Retina (tissue), 1 donor: Measurements from ENCODE around the gene RHOBTB3.
"Not testable (repeated sequence)": the region's sequence is repeated elsewhere in the genome, so short reads cannot be mapped to it uniquely, and the experiment has no call there.

Source experiments
- DNase-seq: peaks from one replicate; pipeline ENCODE4 v3.0.0-alpha.2; 2016

Gene RHOBTB3

GRCh38 chr5:95803271-95804148 is 72.4 kb downstream of the RHOBTB3 start:
- no peak for DNase-seq

DNA sequence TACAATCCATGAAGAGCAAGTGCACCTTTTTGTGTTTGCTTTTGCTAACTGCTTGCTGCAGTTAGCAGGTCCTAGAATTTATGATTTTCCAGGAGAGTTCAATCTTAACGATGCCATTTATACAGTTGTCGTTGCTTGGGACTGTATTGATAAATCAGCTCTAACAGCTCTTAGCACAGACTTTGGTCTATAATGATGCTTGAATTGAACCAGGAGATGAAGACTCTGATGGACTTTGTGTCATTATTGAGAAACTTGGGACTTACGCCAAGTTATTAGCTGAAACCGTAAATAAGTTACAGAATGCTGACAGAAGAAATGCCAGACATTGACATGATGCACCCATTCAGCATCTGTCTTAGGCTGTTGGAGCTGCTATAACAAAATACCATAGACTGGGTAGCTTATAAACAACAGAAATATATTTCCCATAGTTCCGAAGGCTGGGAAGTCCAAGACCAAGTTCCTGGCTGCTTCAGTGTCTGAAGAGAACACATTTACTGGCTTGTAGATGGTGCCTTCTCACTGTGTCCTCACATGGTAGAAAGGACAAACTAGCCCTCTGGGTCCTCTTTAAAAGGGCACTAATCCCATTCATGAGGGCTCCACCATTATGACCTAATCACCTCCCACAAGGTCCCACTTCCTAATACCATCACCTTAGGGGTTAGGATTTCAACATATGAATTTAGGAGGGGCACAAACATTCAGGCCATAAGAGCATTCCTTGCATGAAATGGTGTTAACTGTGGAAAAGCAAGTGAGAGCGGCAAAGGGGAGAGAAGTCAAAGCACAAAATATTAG is 73.8 kb downstream of the RHOBTB3 start:
- DNase-seq = no peak

DNA sequence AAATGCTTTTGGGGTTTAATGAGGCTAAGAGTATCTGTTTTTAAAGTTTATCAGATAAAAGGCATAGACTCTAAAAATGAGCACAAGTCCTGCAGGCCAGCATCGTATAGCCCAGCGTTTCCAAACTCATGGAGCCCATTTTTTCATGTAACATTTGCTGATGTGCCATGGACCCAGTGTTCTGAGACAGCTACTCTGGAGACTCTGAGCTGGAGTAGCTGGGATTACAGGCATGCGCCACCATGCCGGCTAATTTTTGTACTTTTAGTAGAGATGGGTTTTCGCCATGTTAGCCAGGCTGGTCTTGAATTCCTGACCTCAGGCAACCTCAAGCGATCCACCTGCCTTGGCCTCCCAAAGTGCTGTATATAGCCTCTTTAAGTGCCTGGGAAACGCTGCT is 75.6 kb downstream of the RHOBTB3 start:
- DNase-seq = no peak

GRCh38 chr5:95808013-95808685 is 77.0 kb downstream of the RHOBTB3 start:
- DNase-seq = no peak

GRCh38 chr5:95808686-95809413 is 77.7 kb downstream of the RHOBTB3 start:
- no peak for DNase-seq

GRCh38 chr5:95809414-95809960 is 78.4 kb downstream of the RHOBTB3 start:
- DNase-seq = no peak

- no peak for DNase-seq
Measured at GRCh38 chr5:95810305-95811125, 79.4 kb downstream of the RHOBTB3 start.

DNA sequence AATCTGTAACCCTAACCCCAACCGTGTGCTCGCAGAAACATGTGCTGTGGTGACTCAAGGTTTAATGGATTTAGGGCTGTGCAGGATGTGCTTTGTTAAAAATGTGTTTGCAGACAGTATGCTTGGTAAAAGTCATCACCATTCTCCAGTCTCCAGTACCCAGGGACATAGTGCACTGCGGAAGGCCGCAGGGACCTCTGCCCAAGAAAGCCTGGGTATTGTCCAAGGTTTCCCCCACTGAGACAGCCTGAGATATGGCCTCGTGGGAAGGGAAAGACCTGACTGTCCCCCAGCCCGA is 79.9 kb downstream of the RHOBTB3 start:
- DNase-seq = not testable (repeated sequence)

DNA sequence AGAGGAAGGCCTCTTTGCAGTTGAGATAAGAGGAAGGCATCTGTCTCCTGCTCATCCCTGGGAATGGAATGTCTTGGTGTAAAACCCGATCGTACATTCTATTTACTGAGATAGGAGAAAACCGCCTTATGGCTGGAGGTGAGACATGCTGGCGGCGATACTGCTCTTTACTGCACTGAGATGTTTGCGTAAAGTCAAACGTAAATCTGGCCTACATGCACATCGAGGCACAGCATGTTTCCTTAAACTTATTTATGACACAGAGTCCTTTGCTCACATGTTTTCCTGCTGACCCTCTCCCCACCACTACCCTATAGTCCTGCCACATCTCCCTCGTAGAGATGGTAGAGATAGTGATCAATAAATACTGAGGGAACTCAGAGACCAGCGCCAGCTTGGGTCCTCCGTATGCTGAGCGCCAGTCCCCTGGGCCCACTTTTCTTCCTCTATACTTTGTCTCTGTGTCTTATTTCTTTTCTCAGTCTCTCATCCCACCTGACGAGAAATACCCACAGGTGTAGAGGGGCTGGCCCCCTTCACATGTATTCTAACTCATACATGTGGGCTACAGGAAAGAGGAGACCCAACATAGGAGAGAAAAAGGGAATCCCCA is 80.4 kb downstream of the RHOBTB3 start:
- DNase-seq = not testable (repeated sequence)

DNA sequence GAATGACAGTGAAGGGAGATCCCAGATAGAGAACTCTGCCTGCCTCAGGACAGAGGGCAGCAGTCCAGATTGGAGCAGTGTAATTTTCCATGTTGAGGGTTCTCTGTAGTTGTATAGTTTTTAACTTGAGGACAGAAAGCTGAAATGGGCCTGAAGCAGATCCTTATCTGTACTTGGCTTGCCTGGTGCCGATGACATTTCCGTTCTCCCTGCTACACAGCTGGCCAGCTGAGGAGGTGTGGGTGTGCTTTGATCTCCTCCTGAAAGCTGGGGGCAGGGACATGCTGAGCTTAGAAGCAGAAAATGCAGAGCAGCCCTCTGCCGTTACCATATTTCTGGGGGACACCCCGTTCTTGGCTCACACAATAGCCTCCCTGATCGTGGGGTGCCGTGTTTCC is 80.9 kb downstream of the RHOBTB3 start:
- DNase-seq = no peak

GRCh38 chr5:95813035-95813434 is 81.9 kb downstream of the RHOBTB3 start:
- DNase-seq = not testable (repeated sequence)

- DNase-seq = no peak
Measured at GRCh38 chr5:95815155-95815729, 84.1 kb downstream of the RHOBTB3 start.

DNA sequence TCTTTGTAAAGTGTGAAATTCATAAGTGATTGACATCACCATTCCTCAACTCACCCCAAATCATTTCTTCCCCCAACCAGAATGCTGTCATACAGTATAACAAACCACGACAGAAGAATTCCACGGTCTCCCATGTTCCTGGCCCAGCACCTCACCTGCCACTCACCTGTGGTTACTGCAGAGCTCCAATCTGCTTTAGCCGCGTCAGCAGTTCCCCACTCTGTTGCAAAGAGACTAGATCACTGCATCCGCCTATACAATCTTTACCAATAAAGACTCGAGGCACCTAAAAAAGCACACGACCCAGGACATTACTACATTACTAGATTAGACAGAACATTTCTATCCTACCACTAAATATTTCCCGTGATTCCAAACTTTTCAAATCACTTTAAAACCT is 85.2 kb downstream of the RHOBTB3 start:
- no peak for DNase-seq

- DNase-seq = no peak
Measured at GRCh38 chr5:95816776-95817175, 85.6 kb downstream of the RHOBTB3 start.

- no peak for DNase-seq
Measured at GRCh38 chr5:95817430-95817829, 86.3 kb downstream of the RHOBTB3 start.

- DNase-seq = no peak
Measured at GRCh38 chr5:95818181-95819147, 87.3 kb downstream of the RHOBTB3 start.

DNA sequence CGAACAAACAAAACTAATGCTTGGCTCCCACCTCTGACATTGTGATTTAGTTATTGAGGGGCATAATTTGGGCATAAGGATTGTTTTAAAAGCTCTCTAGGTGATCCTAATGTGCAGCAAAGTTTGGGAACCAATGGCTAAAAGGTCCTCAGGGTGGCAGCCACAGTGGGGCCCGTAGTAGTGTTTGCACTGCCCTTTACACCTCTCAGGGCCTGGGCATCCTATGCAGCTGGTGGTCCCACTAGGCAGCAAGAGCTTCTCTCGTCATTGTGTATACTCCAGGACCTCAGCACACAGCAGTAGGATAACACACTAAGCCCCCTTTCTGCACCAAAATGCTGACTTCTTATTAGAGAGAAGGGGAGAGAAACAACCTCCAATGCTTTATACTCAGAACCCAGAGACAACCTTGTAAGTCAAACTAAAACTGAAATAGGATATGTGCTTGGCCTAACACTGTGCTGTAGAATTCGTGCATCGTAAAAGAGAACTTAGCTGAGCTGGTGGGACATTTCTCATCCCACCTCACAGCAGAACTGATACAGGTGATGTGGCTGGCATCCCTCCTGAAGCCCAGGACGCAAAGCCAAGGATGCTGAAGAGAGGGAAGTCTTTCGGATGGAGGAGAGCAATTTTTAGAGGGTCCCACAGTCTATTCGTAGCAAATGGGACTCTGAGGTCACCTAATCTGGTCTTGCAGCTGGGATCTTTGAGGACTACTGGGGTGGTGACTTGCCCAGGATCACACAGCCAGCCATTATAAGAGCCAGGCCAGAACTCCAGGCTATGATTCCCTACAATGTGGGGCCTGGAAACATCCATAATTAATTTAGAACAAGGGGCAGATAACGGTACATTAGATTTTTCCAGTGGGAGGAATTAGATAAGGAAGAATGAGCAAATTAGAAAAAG is 90.2 kb downstream of the RHOBTB3 start:
- DNase-seq = no peak

DNA sequence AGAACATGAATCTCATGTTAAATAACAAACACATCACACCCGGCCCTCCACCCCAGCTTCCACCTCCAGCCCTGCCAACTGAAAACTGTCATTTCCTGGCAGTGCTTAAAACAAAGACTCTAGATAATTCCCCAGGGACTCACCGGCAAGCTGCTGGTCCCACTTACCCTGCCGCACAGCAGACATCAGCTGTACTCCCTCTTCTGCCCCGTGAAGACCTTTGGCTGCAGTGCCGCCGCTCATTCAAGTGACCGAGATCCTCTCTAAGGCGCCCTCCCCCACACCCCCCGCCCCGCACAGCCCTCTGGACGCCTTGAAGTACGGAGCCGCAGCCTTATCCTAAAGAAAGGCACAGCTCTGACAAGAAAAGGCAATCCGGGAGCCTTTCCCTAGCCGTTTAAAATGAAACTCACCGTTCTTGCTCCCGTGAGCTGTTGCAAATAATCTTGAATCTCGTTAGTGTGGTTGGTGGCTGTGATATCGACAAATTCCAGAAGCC is 91.0 kb downstream of the RHOBTB3 start:
- DNase-seq = no peak
